CD4-positive, CD25-positive, alpha-beta regulatory T cell (primary cell): ENCODE results near the gene AOPEP. TPM values are rescaled to one million over a fixed set of nuclear protein-coding genes. Genes with fewer than 3 reads are reported as not detected.

Experiments used
- ATAC-seq, 2 donors: fragments of 150-1000 bp; cut with Tn5 transposase; one replicate each; pipeline ENCODE4 v1.10.0; 2021; ENCODE audit warnings: low read depth in 2 of 2, moderate number of reproducible peaks in 2 of 2, moderate library complexity in 1 of 2
- DNase-seq, 3 donors: peaks; one replicate each; pipeline versions ENCODE4 v3.0.0 to v3.0.0-alpha.2; 2012 to 2022; ENCODE audit warnings: mixed read lengths in 1 of 3
- H3K27ac ChIP-seq: one replicate; pipeline ENCODE4 v1.7.0; 2013; ENCODE audit warnings: mild to moderate bottlenecking, low read length; ENCODE audit not compliant: insufficient read depth, poor library complexity, severe bottlenecking
- H3K27me3 ChIP-seq: one replicate; pipeline ENCODE4 v1.7.0; 2013; ENCODE audit warnings: low read length; ENCODE audit not compliant: control insufficient read depth, insufficient read depth
- H3K36me3 ChIP-seq: one replicate; pipeline ENCODE4 v1.7.0; 2013; ENCODE audit warnings: mild to moderate bottlenecking, low read length, moderate library complexity; ENCODE audit not compliant: control insufficient read depth, insufficient read depth
- H3K4me1 ChIP-seq: 2 replicates; pipeline ENCODE4 v1.7.0; 2013; ENCODE audit warnings: mild to moderate bottlenecking, low read length; ENCODE audit not compliant: insufficient read depth, control insufficient read depth, poor library complexity, severe bottlenecking
- H3K4me3 ChIP-seq: one replicate; pipeline ENCODE4 v1.7.0; 2013; ENCODE audit warnings: low read depth, mild to moderate bottlenecking, low read length, moderate library complexity
- H3K9me3 ChIP-seq, 2 experiments: 1 replicate in 1 of 2; 2 replicates in 1 of 2; pipeline ENCODE4 v1.7.0; 2013; ENCODE audit warnings: low read length in 2 of 2, mild to moderate bottlenecking in 1 of 2, moderate library complexity in 1 of 2; ENCODE audit not compliant: control insufficient read depth in 2 of 2
- H3K27ac Mint-ChIP-seq, 3 donors: one replicate each; pipeline ENCODE4 v1.8.0; 2020 to 2022; ENCODE audit warnings: mild to moderate bottlenecking in 3 of 3, mixed read lengths in 3 of 3, moderate library complexity in 2 of 3
- H3K27me3 Mint-ChIP-seq: one replicate; pipeline ENCODE4 v1.8.0; 2022; ENCODE audit warnings: mild to moderate bottlenecking, mixed read lengths
- H3K36me3 Mint-ChIP-seq: one replicate; pipeline ENCODE4 v1.8.0; 2020; ENCODE audit warnings: mixed read lengths
- H3K4me1 Mint-ChIP-seq, 4 donors: one replicate each; pipeline ENCODE4 v1.8.0; 2020 to 2022; ENCODE audit warnings: mixed read lengths in 4 of 4, mild to moderate bottlenecking in 1 of 4
- H3K4me3 Mint-ChIP-seq, 4 donors: one replicate each; pipeline ENCODE4 v1.8.0; 2020 to 2022; ENCODE audit warnings: mild to moderate bottlenecking in 4 of 4, mixed read lengths in 4 of 4, moderate library complexity in 3 of 4
- H3K9me3 Mint-ChIP-seq, 7 donors: one replicate each; pipeline ENCODE4 v1.8.0; 2020 to 2022; ENCODE audit warnings: mixed read lengths in 7 of 7, mild to moderate bottlenecking in 3 of 7, moderate library complexity in 2 of 7
- polyA plus RNA-seq, 4 donors: library from polyadenylated mRNA; unstranded; fragments of 300-500 nt; fragmentation: Illumina TruSeq; gene quantifications; one replicate each; pipeline ENCODE4 v1.2.3, GENCODE V29; 2021
- total RNA-seq: library from RNA; stranded (reverse); gene quantifications from one replicate; pipeline ENCODE4 v1.2.3, GENCODE V29; 2022

AOPEP gene
- total and polyA plus RNA-seq, 5 donors from 2014 or later = 4.6 to 12.9 (median 6.4) TPM

DNA sequence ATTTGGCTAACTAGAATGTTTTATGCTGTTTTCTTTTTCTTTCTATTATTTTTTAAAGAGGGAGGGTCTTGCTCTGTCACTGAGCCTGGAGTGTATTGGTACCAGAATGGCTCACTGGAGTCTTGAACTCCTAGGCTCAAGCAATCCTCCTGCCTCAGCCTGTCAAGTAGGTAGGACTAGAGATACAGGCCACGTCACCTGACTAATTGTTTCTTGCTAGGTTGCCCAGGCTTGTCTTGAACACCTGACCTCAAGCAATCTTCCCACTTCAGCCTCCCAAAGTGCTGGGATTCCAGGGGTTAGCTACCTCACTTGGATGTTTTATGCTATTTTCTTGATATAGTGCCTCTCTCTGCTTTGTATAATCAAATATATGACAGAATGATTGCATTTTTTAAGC, 166.2 kb downstream of the AOPEP start:
- ATAC-seq = no peak
- no peak overlapping the region for H3K4me3 Mint-ChIP-seq

DNA sequence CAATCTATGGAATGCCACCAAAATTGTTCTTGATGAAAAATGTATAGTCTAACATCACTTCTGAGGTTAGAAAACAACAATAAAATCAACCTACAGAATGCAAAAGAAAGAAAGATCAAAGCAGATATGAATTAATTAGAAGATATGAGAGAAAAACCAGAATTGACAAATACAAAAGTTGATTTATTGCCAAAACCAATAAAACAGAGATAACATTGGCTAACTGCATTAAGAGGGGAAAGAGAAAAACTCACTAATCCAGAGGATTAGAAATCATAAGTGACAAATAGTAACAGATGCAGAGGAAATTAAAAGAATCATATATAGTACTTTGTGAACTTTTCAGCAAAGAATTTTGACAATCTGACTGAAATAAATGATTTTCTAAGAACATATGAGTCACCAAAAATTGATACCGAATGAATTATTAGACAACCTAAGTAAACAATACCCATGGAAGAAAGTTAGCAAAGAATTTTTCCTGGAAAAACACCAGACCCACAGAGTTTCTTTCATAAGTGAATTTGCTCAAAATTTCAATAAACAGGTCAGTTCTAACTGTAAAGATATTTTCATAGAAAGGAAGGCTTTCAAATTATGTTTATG, 167.7 kb downstream of the AOPEP start:
- peaks cover 1 to 14% (median 8%) of the 10 kb centered on the region in 7 donors for H3K9me3 Mint-ChIP-seq
- DNase-seq = no peak
- H3K4me1 Mint-ChIP-seq = peaks cover 0 to 9% (median 4%) of the 10 kb centered on the region in 4 donors
- H3K27ac Mint-ChIP-seq = no peak overlapping the region
- Histone ChIP-seq H3K27me3 (no peaks in the 10 kb centered on the region), H3K4me3 (no peak overlapping the region), H3K27ac (no peak overlapping the region), H3K36me3 (no peaks in the 10 kb centered on the region), H3K9me3 (peaks cover 4 to 7% of the 10 kb centered on the region in 2 experiments), H3K4me1 (no peaks in the 10 kb centered on the region)
- no peak overlapping the region for H3K4me3 Mint-ChIP-seq
- peaks cover 11% of the 10 kb centered on the region for H3K36me3 Mint-ChIP-seq
- no peaks in the 10 kb centered on the region for H3K27me3 Mint-ChIP-seq
- no peak for ATAC-seq

More for the DNA sequence above, 166.2 kb downstream of the AOPEP start:
- H3K36me3 ChIP-seq = no peaks in the 10 kb centered on the region
- no peaks in the 10 kb centered on the region for H3K4me1 ChIP-seq
- H3K27ac ChIP-seq = no peak overlapping the region
- H3K27me3 ChIP-seq = no peaks in the 10 kb centered on the region
- peaks cover 0 to 9% (median 4%) of the 10 kb centered on the region in 4 donors for H3K4me1 Mint-ChIP-seq
- peaks cover 15% of the 10 kb centered on the region for H3K36me3 Mint-ChIP-seq
- no peak overlapping the region for H3K27ac Mint-ChIP-seq
- peaks cover 1 to 19% (median 10%) of the 10 kb centered on the region in 7 donors for H3K9me3 Mint-ChIP-seq
- H3K9me3 ChIP-seq = peaks cover 4 to 7% of the 10 kb centered on the region in 2 experiments
- DNase-seq = no peak
- no peak overlapping the region for H3K4me3 ChIP-seq
- no peaks in the 10 kb centered on the region for H3K27me3 Mint-ChIP-seq

DNA sequence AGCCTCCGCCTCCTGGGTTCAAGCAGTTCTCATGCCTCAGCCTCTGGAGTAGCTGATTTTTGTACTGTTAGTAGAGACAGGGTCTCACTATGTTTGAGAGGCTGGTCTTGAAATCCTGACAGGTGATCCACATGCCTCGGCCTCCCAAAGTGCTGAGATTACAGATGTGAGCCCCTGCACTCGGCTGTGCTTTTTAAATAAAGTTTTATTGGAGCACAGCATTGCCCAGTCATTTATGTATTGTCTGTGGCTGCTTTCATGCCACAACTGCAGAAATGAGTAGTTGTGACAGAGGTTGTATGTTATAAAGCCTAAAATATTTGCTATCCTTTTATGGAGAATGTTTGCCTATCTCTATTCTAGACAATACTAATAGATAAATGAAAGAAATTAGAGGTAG, 169.2 kb downstream of the AOPEP start:
- H3K4me1 Mint-ChIP-seq = peaks cover 0 to 9% (median 3%) of the 10 kb centered on the region in 4 donors
- Histone ChIP-seq H3K9me3 (peaks cover 4 to 5% of the 10 kb centered on the region in 2 experiments), H3K27ac (no peak overlapping the region), H3K27me3 (no peaks in the 10 kb centered on the region), H3K4me3 (no peak overlapping the region), H3K4me1 (no peaks in the 10 kb centered on the region), H3K36me3 (no peaks in the 10 kb centered on the region)
- peaks cover 9% of the 10 kb centered on the region for H3K36me3 Mint-ChIP-seq
- DNase-seq = peak in 1 of 3 donors; percentile 38
- no peak overlapping the region for H3K27ac Mint-ChIP-seq
- H3K9me3 Mint-ChIP-seq = peaks cover 0 to 10% (median 5%) of the 10 kb centered on the region in 7 donors
- ATAC-seq = no peak
- H3K4me3 Mint-ChIP-seq = no peak overlapping the region
- no peaks in the 10 kb centered on the region for H3K27me3 Mint-ChIP-seq

DNA sequence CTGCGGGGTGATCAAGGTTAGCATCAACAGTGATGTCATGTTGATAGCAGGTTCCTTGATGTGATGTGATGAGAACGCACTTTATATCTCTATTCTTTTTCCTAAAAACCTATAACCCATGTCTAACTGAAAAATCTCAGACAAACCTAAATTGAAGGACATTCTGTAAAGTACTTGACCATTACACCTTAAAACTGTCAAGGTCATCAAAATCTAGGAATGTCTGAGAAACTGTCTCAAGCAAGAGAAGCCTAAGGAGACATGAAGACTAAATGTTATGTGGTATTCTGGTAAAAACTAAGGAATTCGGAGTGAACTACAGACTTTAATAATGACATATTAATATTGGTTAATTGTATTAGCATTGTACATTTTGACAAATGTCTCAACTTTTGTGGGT, 170.0 kb downstream of the AOPEP start:
- Mint-ChIP-seq H3K4me1 (peaks cover 0 to 12% (median 4%) of the 10 kb centered on the region in 4 donors), H3K9me3 (peaks cover 0 to 9% (median 2%) of the 10 kb centered on the region in 7 donors), H3K36me3 (peaks cover 11% of the 10 kb centered on the region), H3K4me3 (no peak overlapping the region), H3K27me3 (no peaks in the 10 kb centered on the region), H3K27ac (no peak overlapping the region)
- H3K27me3 ChIP-seq = no peaks in the 10 kb centered on the region
- H3K36me3 ChIP-seq = no peaks in the 10 kb centered on the region
- H3K9me3 ChIP-seq = no peaks in the 10 kb centered on the region
- DNase-seq (no peak), ATAC-seq (no peak)
- H3K4me3 ChIP-seq = no peak overlapping the region
- H3K4me1 ChIP-seq = no peaks in the 10 kb centered on the region
- H3K27ac ChIP-seq = no peak overlapping the region

DNA sequence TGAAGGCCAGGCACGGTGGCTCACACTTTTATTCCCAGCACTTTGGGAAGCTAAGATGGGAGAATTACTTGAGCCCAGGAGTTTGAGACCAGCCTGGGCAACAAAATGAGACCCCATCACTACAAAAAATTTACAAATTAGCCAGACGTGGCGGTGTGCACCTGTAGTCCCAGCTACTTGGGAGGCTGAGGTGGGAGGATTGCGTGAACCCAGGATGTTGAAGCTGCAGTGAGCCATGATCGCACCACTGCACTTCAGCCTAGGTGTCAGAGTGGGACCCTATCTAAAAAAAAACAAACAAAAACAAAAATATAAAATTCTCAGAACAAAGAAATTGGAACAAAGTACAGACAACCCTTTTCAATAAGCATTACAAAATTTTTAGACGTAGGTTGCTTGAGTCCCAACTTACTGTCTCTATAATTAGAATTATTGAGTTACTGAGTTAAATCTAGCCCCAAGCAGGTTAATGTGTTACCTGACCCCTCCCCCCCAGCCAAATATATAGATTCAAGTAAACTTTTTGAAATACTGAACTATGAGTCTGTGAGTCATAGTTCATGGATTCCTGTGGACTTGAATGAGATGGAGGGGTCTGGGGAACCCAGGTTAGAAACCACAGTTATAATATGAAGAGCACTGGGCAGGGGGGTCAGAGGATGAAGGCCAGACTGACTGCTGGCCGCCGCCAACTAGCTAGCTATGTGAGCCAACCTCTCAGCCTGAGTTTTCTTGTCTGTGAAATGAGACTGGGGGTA, 173.1 kb downstream of the AOPEP start:
- no peak overlapping the region for H3K27ac ChIP-seq
- no peaks in the 10 kb centered on the region for H3K9me3 ChIP-seq
- no peak overlapping the region for H3K4me3 ChIP-seq
- peak overlapping the region in 1 of 3 donors; percentile 52 for H3K27ac Mint-ChIP-seq
- no peaks in the 10 kb centered on the region for H3K27me3 Mint-ChIP-seq
- ATAC-seq = no peak
- H3K9me3 Mint-ChIP-seq = no peaks in the 10 kb centered on the region
- DNase-seq = no peak
- no peaks in the 10 kb centered on the region for H3K36me3 ChIP-seq
- peaks cover 0 to 11% (median 3%) of the 10 kb centered on the region in 4 donors for H3K4me1 Mint-ChIP-seq
- H3K27me3 ChIP-seq = no peaks in the 10 kb centered on the region
- peaks cover 6% of the 10 kb centered on the region for H3K36me3 Mint-ChIP-seq
- no peak overlapping the region for H3K4me3 Mint-ChIP-seq
- no peaks in the 10 kb centered on the region for H3K4me1 ChIP-seq

DNA sequence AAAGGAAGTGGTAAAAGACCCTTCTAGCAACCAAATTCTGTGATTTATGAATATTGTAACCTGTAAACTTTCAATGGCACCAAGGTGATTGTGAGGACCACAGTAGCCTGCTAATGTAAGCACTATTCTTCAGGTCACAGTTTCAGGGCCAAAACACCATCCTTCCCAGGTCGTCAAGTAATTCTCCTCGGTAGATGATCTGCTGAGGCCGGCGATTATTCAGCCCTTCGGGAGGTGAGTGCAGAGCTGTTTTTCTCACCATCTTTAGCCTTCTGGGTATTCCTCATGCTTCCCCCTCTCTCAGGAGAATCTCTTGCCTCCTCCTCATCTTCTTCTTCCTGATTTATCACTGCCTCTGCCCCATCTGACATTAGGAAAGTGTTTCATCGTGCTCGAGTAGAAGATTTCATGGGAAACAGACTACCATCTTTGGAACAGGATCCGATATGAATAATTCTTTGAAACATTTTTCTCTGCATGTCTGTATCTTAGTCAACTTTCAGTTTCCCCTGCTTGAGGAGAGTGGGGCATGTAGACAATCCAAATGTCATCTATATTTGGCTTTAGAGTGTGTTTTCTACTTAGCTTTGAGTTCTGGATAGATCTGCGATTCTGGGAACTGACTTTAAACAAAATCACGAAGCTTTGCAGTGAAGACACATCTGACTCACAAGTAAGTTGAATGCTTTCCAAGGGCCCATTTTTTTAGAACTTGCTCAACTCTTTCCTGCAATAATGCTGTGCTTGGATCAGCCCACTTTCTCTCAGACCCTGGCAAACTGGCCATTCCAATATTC, 173.9 kb downstream of the AOPEP start:
- no peak overlapping the region for H3K4me3 ChIP-seq
- no peak overlapping the region for H3K4me3 Mint-ChIP-seq

DNA sequence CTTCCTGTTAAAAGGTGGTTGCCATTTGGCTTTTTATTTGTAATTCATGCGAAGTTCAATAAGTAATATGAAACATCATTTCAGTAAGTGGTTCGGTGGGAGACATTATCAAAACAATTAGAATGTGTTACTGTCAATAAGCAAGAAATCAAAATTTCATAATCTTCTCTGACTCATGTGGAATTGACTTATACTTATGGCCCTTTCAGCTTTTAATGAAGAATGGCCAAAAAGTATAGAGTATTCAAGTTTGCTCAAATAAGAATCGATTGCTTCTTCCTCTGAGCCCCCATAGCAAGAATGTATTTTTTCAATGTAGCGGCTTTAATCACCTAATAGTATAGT, 174.5 kb downstream of the AOPEP start:
- ATAC-seq = no peak
- Mint-ChIP-seq H3K36me3 (peaks cover 6% of the 10 kb centered on the region), H3K4me3 (no peak overlapping the region), H3K27me3 (no peaks in the 10 kb centered on the region), H3K9me3 (no peaks in the 10 kb centered on the region), H3K4me1 (peaks cover 0 to 11% (median 3%) of the 10 kb centered on the region in 4 donors), H3K27ac (no peak overlapping the region)
- no peaks in the 10 kb centered on the region for H3K4me1 ChIP-seq
- no peaks in the 10 kb centered on the region for H3K9me3 ChIP-seq
- H3K27me3 ChIP-seq = no peaks in the 10 kb centered on the region
- DNase-seq = no peak
- H3K27ac ChIP-seq = no peak overlapping the region
- H3K4me3 ChIP-seq = no peak overlapping the region
- no peaks in the 10 kb centered on the region for H3K36me3 ChIP-seq

More for the DNA sequence above, 173.9 kb downstream of the AOPEP start:
- H3K9me3 ChIP-seq = no peaks in the 10 kb centered on the region
- H3K36me3 ChIP-seq = no peaks in the 10 kb centered on the region
- H3K27ac ChIP-seq = no peak overlapping the region
- H3K36me3 Mint-ChIP-seq = peaks cover 6% of the 10 kb centered on the region
- peaks cover 0 to 11% (median 3%) of the 10 kb centered on the region in 4 donors for H3K4me1 Mint-ChIP-seq
- peak in 1 of 3 donors; percentile 68 for DNase-seq
- no peaks in the 10 kb centered on the region for H3K27me3 Mint-ChIP-seq
- H3K27me3 ChIP-seq = no peaks in the 10 kb centered on the region
- no peaks in the 10 kb centered on the region for H3K4me1 ChIP-seq
- no peaks in the 10 kb centered on the region for H3K9me3 Mint-ChIP-seq
- ATAC-seq = no peak
- peak overlapping the region in 1 of 3 donors; percentile 52 for H3K27ac Mint-ChIP-seq
